K562 (cell line): ENCODE data around the gene PACSIN2. TPM values are rescaled to one million over a fixed set of nuclear protein-coding genes. Genes with fewer than 3 reads are reported as not detected.

Source experiments
- ATF7 ChIP-seq: fragments of 450-650 bp; IDR thresholded peaks from 2 replicates; pipeline ENCODE4 v1.7.1; 2014; ENCODE audit warnings: mild to moderate bottlenecking, moderate library complexity
- BHLHE40 ChIP-seq: IDR thresholded peaks from 2 replicates; pipeline ENCODE4 v1.6.1; 2011; ENCODE audit warnings: low read length, improper control_type of control experiment
- CEBPG ChIP-seq, 3 experiments: fragments of 200-800 bp in 1 of 3; sonication (Bioruptor generic) in 1 of 3; sonication (generic) in 1 of 3; formaldehyde crosslinking in 1 of 3; IDR thresholded peaks in 2 of 3; conservative IDR thresholded peaks in 1 of 3; 2 replicates each; pipeline versions ENCODE4 v1.6.1 to v1.8.0; 2016 to 2022; ENCODE audit warnings: missing compliant biosample characterization in 2 of 3, missing genetic modification characterization in 2 of 3, mild to moderate bottlenecking in 1 of 3, missing genetic modification reagents in 1 of 3
- CREB1 ChIP-seq, 2 experiments: sonication (generic) in 1 of 2; formaldehyde crosslinking in 1 of 2; IDR thresholded peaks; 2 replicates each; pipeline versions ENCODE4 v1.6.1 to v1.8.0; 2012 to 2022; ENCODE audit warnings: inconsistent platforms in 1 of 2, mild to moderate bottlenecking in 1 of 2, missing genetic modification reagents in 1 of 2, moderate library complexity in 1 of 2
- DMBX1 ChIP-seq: fragments of 250-450 bp; sonication (Bioruptor Pico); IDR thresholded peaks from 2 replicates; pipeline ENCODE4 v1.8.0; 2022; ENCODE audit warnings: inconsistent platforms, mild to moderate bottlenecking, moderate library complexity, borderline replicate concordance
- ERF ChIP-seq: fragments of 450-650 bp; formaldehyde crosslinking; IDR thresholded peaks from 2 replicates; pipeline ENCODE4 v1.4.0; 2020; ENCODE audit warnings: mild to moderate bottlenecking, mixed read lengths
- FOXM1 ChIP-seq, 2 experiments: fragments of 450-650 bp in 1 of 2; sonication (generic) in 1 of 2; formaldehyde crosslinking in 1 of 2; IDR thresholded peaks; 2 replicates each; pipeline versions ENCODE4 v1.6.1 to v1.9.0; 2017 to 2022; ENCODE audit warnings: low read depth in 2 of 2, mild to moderate bottlenecking in 2 of 2, missing genetic modification reagents in 1 of 2, moderate library complexity in 1 of 2
- GABPB2 ChIP-seq: fragments of 250-450 bp; sonication (Bioruptor Pico); conservative IDR thresholded peaks from 2 replicates; pipeline ENCODE4 v1.5.1; 2021; ENCODE audit warnings: mild to moderate bottlenecking
- HEY1 ChIP-seq: fragments of 250-450 bp; sonication (Bioruptor Pico); IDR thresholded peaks from 2 replicates; pipeline ENCODE4 v1.5.0; 2020; ENCODE audit warnings: mild to moderate bottlenecking, moderate library complexity, borderline replicate concordance
- KAT8 ChIP-seq: fragments of 450-650 bp; IDR thresholded peaks from 2 replicates; pipeline ENCODE4 v1.6.1; 2016; ENCODE audit warnings: low read depth, mild to moderate bottlenecking
- LEF1 ChIP-seq: fragments of 450-650 bp; IDR thresholded peaks from 2 replicates; pipeline ENCODE4 v1.6.1; 2016; ENCODE audit warnings: mild to moderate bottlenecking
- MTA3 ChIP-seq: fragments of 450-650 bp; formaldehyde crosslinking; IDR thresholded peaks from 2 replicates; pipeline ENCODE4 v1.6.1; 2017; ENCODE audit warnings: mild to moderate bottlenecking, borderline replicate concordance
- NFRKB ChIP-seq: fragments of 450-650 bp; IDR thresholded peaks from 2 replicates; pipeline ENCODE4 v1.6.1; 2016; ENCODE audit warnings: low read depth
- NFXL1 ChIP-seq: fragments of 450-650 bp; formaldehyde crosslinking; IDR thresholded peaks from 2 replicates; pipeline ENCODE4 v1.4.0; 2021; ENCODE audit warnings: mild to moderate bottlenecking
- NR2C1 ChIP-seq, 2 experiments: fragments of 450-650 bp; IDR thresholded peaks; 2 replicates each; pipeline ENCODE4 v1.6.1; 2017; ENCODE audit warnings: mild to moderate bottlenecking in 2 of 2, antibody characterized with exemption in 1 of 2, inconsistent platforms in 1 of 2, missing compliant biosample characterization in 1 of 2, missing genetic modification characterization in 1 of 2
- NR3C1 ChIP-seq: sonication (generic); formaldehyde crosslinking; IDR thresholded peaks from 2 replicates; pipeline ENCODE4 v1.8.1; 2022; ENCODE audit warnings: missing genetic modification reagents
- RCOR1 ChIP-seq, 2 experiments: IDR thresholded peaks; 2 replicates each; pipeline ENCODE4 v1.6.1; 2012; ENCODE audit warnings: low read depth in 2 of 2, low read length in 2 of 2, borderline replicate concordance in 1 of 2, improper control_type of control experiment in 1 of 2
- TRIM28 ChIP-seq: fragments of 450-650 bp; IDR thresholded peaks from 2 replicates; pipeline ENCODE4 v1.6.1; 2017
- ZNF431 ChIP-seq: sonication (generic); formaldehyde crosslinking; IDR thresholded peaks from 2 replicates; pipeline ENCODE4 v1.8.0; 2022; ENCODE audit warnings: mild to moderate bottlenecking, missing genetic modification reagents
- ZNF717 ChIP-seq: fragments of 250-450 bp; sonication (Bioruptor Pico); IDR thresholded peaks from 2 replicates; pipeline ENCODE4 v1.5.0; 2021
- ZSCAN32 ChIP-seq: fragments of 450-650 bp; formaldehyde crosslinking; IDR thresholded peaks from 2 replicates; pipeline ENCODE4 v1.4.0; 2020; ENCODE audit warnings: mild to moderate bottlenecking, moderate library complexity
- polyA plus RNA-seq, 8 experiments: library from polyadenylated mRNA; depleted of rRNA in 4 of 8; stranded (reverse) in 5 of 8; unstranded in 3 of 8; fragments of >200 nt; fragmentation: Nextera tagmentation in 2 of 8; fragmentation: Illumina TruSeq in 1 of 8; extraction: Ambion mirVana in 2 of 8; extraction: Trizol in 1 of 8; gene quantifications; 2 replicates each; pipeline versions ENCODE4 v1.2.1 to v1.2.3, GENCODE V29; 2011 to 2014; ENCODE audit warnings: inconsistent platforms in 1 of 8, missing spikeins in 1 of 8
- total RNA-seq, 7 experiments: library from RNA; depleted of rRNA in 6 of 7; stranded (reverse); fragments of >200 nt in 6 of 7; fragmentation: Illumina TruSeq in 2 of 7; extraction: Trizol in 2 of 7; gene quantifications; 2 replicates each; pipeline versions ENCODE4 v1.2.1 to v1.2.3, GENCODE V29; 2011 to 2021; ENCODE audit warnings: low replicate concordance in 1 of 7
- TF ChIP-seq, protein P1 (sequence below): fragments of 200-400 bp; formaldehyde crosslinking; IDR thresholded peaks from 2 replicates; pipeline ENCODE4 v1.6.1; 2017; ENCODE audit warnings: mild to moderate bottlenecking, low read depth, low read length, moderate library complexity
- TF ChIP-seq, protein P2 (sequence below): fragments of 450-650 bp; IDR thresholded peaks from 2 replicates; pipeline ENCODE4 v1.7.0; 2016; ENCODE audit warnings: borderline replicate concordance
- TF ChIP-seq, protein P3 (sequence below): fragments of 450-650 bp; formaldehyde crosslinking; IDR thresholded peaks from 2 replicates; pipeline ENCODE4 v1.4.0; 2020; ENCODE audit warnings: mild to moderate bottlenecking, mixed read lengths

Gene PACSIN2
- total and polyA plus RNA-seq, 9 of the 15 experiments (the other 6 are each of a cell fraction or from before 2014, with no cell fraction given): 0.45 to 45.1 (median 23.9) TPM

DNA sequence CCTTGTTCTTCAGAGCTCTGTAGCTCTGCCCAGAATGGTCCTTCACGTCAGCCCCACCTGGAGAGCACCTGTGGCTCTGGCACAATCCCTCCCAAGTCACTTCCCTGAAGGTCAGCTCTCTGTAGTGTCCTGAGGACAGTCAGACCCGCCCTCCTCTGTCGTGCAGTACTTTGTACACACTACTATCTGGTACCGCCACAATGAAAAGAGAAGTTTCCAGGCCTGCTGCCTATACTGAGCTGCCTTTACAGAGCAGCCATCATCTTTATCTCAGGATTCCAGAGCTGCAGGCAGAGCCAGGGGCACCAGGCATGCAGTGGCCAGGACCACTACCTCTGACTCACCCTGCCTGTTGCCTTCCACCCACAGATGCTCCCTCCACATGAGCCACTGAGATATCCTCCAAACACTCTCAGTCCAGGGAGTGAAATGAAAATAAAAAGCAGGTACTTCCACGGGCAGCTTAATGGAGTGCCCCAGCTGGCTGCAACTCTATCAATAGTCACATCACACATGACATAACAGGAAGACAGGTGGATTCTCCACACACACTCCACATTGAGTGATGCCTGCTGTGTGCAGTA is 7.3 kb downstream of the PACSIN2 start (continued):
- TF ChIP-seq, protein P1, sequence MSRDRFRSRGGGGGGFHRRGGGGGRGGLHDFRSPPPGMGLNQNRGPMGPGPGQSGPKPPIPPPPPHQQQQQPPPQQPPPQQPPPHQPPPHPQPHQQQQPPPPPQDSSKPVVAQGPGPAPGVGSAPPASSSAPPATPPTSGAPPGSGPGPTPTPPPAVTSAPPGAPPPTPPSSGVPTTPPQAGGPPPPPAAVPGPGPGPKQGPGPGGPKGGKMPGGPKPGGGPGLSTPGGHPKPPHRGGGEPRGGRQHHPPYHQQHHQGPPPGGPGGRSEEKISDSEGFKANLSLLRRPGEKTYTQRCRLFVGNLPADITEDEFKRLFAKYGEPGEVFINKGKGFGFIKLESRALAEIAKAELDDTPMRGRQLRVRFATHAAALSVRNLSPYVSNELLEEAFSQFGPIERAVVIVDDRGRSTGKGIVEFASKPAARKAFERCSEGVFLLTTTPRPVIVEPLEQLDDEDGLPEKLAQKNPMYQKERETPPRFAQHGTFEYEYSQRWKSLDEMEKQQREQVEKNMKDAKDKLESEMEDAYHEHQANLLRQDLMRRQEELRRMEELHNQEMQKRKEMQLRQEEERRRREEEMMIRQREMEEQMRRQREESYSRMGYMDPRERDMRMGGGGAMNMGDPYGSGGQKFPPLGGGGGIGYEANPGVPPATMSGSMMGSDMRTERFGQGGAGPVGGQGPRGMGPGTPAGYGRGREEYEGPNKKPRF: no peak
- no peak for TF ChIP-seq NR2C1 (IDR thresholded peaks at IDR 0.05)
- no peak for TF ChIP-seq NR2C1 (tag; IDR thresholded peaks at IDR 0.05)
- TF ChIP-seq, protein P2, sequence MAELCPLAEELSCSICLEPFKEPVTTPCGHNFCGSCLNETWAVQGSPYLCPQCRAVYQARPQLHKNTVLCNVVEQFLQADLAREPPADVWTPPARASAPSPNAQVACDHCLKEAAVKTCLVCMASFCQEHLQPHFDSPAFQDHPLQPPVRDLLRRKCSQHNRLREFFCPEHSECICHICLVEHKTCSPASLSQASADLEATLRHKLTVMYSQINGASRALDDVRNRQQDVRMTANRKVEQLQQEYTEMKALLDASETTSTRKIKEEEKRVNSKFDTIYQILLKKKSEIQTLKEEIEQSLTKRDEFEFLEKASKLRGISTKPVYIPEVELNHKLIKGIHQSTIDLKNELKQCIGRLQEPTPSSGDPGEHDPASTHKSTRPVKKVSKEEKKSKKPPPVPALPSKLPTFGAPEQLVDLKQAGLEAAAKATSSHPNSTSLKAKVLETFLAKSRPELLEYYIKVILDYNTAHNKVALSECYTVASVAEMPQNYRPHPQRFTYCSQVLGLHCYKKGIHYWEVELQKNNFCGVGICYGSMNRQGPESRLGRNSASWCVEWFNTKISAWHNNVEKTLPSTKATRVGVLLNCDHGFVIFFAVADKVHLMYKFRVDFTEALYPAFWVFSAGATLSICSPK: no peak
- TF ChIP-seq RCOR1 (IDR thresholded peaks at IDR 0.05; ENCODE audit: borderline replicate concordance in 1 of 2, low read depth in 2 of 2, low read length in 2 of 2): peak in 1 of 2 experiments; percentile 68; a peak in 1 of 4 replicates
- TF ChIP-seq NFXL1: no peak
- TF ChIP-seq, protein P3, sequence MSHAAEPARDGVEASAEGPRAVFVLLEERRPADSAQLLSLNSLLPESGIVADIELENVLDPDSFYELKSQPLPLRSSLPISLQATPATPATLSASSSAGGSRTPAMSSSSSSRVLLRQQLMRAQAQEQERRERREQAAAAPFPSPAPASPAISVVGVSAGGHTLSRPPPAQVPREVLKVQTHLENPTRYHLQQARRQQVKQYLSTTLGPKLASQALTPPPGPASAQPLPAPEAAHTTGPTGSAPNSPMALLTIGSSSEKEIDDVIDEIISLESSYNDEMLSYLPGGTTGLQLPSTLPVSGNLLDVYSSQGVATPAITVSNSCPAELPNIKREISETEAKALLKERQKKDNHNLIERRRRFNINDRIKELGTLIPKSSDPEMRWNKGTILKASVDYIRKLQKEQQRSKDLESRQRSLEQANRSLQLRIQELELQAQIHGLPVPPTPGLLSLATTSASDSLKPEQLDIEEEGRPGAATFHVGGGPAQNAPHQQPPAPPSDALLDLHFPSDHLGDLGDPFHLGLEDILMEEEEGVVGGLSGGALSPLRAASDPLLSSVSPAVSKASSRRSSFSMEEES (CRISPR knock-in tag): no peak
- no peak for TF ChIP-seq NR3C1 (CRISPR knock-in tag)
- TF ChIP-seq ERF (CRISPR knock-in tag): no peak
- no peak for TF ChIP-seq CEBPG (CRISPR knock-in tag; IDR thresholded peaks at IDR 0.05)
- TF ChIP-seq CEBPG (tag; conservative IDR thresholded peaks at IDR 0.05 in 1 of 2, IDR thresholded peaks at IDR 0.05 in 1 of 2): no peak
- TF ChIP-seq NFRKB: no peak
- no peak for TF ChIP-seq HEY1
- no peak for TF ChIP-seq KAT8
- 0 out of 2 replicates have a peak, but pooled peaks have one; percentile 33 for TF ChIP-seq TRIM28
- peak; percentile 28; the same call in 1 of the 2 replicates for TF ChIP-seq CREB1 (IDR thresholded peaks at IDR 0.05)
- no peak for TF ChIP-seq CREB1 (CRISPR knock-in tag; IDR thresholded peaks at IDR 0.05)
- TF ChIP-seq ZSCAN32 (CRISPR knock-in tag): no peak
- no peak for TF ChIP-seq GABPB2 (CRISPR knock-in tag)
- peak; percentile 59 for TF ChIP-seq BHLHE40
- TF ChIP-seq ZNF717 (CRISPR knock-in tag): no peak
- peak; percentile 74 for TF ChIP-seq FOXM1 (IDR thresholded peaks at IDR 0.05; ENCODE audit: low read depth)
- no peak for TF ChIP-seq FOXM1 (CRISPR knock-in tag; IDR thresholded peaks at IDR 0.05; ENCODE audit: low read depth)
- TF ChIP-seq DMBX1 (CRISPR knock-in tag): peak; percentile 72; the same call in 1 of the 2 replicates
- TF ChIP-seq MTA3: peak; percentile 69; the same call in 1 of the 2 replicates
- TF ChIP-seq ATF7: 0 out of 2 replicates have a peak, but pooled peaks have one; percentile 36
- TF ChIP-seq ZNF431: no peak
- TF ChIP-seq LEF1: peak; percentile 38; the same call in 1 of the 2 replicates
